GM19455 (cell line): ENCODE results near the gene ZNF484.
"Not testable (repeated sequence)": the region's sequence is repeated elsewhere in the genome, so short reads cannot be mapped to it uniquely, and the experiment has no call there.

Experiments used
- ATAC-seq: cut with Tn5 transposase; IDR thresholded peaks from one replicate; pipeline ENCODE4 v1.9.1; 2021; ENCODE audit not compliant: unreplicated experiment

The ZNF484 gene

DNA sequence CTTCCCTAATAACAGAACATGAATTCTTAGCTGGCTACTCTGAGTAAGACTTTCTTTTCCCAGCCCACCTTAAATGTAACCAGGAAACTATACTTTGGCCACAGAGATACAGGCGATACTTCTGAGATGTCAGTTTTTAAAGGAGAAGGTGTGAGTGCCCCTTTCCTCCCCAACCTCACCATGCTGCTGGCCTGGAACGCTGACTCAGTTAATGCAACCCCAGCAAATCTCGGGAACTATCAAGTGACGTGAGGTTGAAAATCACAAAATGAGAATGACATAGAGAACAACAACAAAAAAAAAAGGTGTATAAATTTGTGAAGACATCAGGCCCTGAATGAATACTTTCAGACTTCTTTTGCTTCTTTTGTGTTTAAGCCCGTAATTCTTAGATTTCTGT is 13.7 kb downstream of the ZNF484 start:
- ATAC-seq: no peak

DNA sequence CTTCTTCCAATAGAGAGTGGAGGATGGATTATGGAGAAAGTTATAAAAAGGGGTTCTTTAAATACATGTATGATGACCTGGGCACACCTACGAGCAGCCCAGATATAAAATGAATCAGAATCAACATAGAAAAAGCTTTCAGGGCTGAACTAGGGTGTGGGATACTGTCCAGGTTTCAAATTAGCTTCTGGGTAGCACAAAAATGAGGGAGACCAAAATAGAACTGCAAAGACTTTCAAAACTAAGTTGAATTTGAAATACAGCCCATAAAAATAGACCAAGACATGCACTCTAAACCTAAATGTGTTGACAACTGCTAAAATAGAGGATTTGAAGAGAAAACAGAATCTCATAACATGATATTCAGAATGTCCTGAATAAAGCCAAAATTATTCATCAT is 17.0 kb downstream of the ZNF484 start:
- ATAC-seq: no peak

DNA sequence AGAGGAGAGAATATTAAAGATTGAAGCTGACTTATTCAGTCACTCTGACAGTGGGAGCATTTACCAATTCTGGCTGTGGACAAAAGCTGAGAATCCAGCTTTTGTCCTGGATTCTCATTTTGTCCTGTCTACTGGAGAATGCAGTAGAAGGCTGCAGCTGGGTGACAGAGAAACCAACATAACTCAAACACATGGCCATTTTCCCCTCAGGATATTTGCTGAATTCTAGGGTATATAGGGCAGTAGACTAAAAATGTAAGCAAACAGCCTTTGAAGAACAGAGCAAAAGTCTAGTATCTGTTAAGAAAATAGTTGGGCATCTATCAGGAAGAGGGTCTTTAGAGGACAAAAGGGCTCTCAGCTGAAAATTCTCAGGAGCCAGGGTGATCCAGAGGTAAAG is 20.6 kb downstream of the ZNF484 start:
- no peak for ATAC-seq

DNA sequence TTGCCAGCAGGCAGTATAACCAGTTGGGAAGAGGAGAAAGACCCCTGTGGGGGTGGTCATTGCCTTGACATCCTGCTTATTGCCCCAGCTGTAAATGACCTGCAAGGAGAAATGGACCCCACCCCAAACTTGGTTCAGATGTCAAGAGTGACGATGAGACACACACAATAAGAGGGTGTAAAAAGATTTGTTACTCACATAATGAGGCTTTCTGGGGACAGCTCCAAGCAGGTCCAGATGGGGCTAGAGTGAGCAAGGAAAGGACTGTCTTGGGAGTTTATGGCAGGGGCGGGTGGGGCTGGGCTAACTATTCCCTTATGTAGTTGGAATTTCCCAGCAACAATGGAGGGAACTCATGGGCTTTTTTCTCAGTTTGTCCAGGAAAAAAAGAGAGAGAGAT is 24.1 kb downstream of the ZNF484 start:
- ATAC-seq: no peak

DNA sequence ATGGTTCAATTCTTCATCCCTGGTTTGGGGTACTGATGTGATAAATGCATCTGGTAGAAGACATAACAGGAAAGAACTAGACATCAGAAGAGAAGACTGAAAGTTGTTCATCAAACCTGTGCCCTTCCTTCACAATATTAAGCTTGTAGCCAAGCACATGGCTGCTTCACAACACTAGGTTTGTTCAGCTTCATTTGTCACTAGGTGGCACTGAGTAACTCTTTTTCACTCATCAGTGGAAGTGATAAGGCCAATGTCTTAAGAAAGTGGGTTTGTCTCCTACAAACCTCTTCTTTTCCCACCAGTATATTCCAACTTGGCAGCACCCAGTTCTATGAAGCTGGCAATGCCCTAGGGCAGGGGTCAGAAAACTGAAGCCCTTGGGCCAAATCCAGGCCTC is 26.9 kb downstream of the ZNF484 start:
- ATAC-seq: no peak

DNA sequence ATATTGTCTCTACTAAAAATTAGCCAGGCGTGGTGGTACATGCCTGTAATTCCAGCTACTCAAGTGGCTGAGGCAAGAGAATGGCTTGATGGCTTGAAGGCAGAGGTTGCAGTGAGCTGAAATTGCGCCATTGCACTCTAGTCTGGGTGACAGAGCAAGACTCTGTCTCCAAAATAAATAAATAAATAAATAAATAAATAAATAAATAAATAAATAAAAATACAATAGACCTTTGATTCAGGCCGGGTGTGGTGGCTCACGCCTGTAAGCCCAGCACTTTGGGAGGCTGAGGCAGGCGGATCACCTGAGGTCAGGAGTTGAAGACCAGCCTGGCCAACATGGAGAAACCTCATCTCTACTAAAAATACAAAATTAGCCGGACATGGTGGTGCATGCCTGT is 29.1 kb downstream of the ZNF484 start:
- not testable (repeated sequence) for ATAC-seq

DNA sequence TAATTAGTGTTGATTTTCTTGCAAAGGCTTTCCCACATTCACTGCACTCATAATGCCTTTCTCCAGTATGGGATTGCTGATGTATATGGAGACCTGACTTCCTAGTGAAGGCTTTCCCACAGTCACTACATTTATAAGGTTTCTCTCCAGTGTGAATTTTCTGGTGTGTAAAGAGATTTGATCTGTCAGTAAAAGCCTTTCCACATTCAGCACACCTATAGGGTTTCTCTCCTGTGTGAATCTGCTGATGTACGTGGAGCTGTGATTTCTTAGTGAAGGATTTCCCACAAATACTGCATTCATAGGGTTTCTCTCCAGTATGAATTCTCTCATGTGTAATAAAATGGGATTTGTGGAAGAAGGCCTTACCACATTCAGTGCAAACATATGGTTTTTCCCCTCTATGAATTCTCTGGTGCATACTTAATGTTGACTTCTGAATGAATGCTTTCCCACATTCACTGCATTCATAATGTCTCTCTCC is 31.1 kb downstream of the ZNF484 start:
- no peak for ATAC-seq

DNA sequence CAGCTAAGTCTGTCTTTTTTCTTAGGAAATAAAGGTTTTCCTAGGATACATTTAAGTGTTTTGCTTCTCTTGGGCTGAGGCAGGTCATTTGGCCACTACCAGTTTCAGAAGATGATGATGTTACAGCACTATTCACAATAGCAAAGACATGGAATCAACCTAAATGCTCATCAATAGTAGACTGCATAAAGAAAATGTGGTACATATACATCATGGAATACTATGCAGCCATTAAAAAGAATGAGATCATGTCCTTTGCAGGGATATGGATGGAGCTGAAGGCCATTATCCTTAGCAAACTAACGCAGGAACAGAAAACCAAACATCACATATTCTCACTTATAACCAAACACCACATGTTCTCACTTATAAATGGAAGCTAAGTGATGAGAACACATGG is 39.4 kb downstream of the ZNF484 start:
- ATAC-seq: not testable (repeated sequence)

DNA sequence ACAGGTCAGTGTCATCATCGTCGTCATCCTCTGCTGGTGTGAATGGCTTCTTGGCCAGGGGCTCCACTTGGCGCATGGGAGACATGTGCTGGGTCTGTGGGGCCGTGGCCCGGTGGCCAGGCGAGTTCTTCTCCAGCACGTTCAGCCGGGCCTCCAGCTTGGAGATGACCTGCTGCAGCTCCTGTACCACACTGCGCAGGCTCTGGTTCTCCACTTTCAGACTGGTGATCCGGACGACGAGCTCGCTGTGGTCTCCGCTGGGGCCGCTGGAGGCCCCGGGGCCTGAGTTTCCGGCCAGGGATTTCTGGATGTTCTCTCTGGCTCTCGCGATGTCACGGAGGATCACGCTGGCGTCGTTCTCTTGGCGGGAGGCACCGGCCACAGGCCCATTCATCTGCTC is 40.6 kb downstream of the ZNF484 start:
- no peak for ATAC-seq

DNA sequence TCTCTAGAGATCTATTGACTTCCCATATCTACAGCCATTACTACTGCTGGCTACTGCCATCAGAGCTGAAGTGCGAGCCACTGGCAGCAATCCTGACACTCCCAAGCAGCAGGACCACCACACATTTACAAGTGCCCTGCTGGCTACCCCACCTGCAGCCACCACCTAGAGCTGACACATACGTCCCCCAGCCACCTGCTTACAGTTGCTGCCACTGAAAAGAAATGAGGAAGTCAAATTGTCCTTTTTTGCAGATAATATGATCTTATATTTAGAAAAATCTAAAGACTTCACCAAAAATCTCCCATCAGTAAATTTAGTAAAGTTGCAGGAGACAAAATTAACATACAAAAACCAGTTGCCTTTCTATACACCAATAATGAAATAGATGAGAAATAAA is 48.4 kb downstream of the ZNF484 start:
- ATAC-seq: no peak

DNA sequence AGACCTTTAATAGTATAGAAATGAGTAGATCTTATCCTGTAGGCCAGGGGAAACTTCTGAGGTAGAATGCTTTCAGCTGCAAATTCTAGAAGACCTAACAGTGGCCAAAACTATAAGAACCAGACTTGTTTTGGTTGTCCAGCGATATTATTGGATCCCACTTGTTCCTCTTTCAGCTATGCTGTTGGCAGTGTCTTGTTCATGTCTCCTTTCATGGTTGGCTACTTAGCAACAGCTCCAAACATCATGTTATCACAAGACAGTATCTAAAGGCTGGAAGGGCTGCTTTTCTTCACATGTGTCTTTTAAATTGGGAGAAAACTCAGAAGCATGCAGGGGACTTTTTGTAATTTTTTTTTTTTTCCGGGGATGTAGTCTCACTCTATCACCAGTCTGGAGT is 52.8 kb downstream of the ZNF484 start:
- ATAC-seq: not testable (repeated sequence)

DNA sequence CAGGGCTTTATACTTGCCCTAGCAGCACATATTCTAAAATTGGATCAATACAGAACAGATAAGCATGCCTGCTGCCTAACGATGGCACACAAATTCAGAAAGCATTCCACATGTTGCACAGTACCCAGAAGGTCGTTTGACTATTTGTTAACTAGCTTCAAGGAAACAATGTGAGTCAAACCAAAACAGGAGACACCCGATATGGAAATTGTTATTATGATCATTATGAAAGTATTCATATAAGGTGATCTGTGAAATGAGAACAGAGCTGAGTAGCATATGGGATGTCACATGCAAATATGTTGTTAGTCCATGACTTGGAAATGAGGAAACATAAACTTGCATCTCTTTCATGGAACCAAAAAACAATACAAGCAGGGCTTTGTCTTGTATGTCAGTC is 56.9 kb downstream of the ZNF484 start:
- no peak for ATAC-seq

DNA sequence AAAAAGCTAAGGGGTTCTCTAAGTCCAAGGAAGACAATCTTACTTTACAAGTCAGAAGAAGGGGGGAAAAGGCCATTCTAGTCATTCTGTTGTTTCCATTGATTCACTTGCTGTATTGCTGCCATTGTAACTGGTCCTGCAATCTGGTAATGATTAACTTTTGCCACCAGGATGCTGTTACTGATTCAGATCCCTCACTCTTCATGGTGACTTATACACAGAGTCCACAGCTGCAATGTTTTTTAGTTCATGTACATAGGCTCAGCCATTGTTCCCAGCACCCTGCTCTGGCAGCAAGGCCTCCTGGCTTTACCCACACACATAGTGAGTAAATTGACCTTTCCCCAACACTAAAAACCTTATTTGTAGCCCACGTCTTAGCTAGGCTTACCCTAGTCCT is 57.9 kb downstream of the ZNF484 start:
- not testable (repeated sequence) for ATAC-seq

DNA sequence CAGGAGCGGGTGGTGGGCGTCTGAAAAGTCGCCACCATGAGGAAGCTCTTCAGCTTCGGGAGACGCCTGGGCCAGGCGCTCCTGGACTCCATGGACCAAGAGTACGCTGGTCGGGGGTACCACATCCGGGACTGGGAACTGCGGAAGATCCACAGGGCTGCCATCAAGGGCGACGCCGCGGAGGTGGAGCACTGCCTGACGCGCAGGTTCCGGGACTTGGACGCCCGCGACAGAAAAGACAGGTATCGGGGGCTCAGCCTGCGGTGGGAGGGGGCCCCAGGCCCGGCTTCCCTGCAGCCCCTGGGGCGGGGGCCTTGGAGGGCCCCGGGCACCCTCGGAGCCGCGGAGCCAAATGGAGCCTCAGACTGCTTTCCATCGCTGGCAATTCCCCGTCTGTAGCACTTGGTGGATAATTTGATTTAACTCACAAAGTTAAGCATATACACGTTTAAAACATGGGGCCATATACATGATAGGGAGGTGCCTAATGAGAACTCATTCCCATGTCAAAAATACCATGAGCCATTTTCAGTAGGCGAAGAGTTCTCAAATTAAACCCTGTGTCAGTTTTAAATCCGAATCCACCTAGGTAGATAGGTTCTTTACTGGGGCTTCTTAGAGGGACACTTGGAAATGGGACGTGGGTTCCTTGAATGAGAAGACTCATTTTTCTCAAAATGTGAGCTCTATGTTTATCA is 68.1 kb downstream of the ZNF484 start:
- ATAC-seq: not testable (repeated sequence)

DNA sequence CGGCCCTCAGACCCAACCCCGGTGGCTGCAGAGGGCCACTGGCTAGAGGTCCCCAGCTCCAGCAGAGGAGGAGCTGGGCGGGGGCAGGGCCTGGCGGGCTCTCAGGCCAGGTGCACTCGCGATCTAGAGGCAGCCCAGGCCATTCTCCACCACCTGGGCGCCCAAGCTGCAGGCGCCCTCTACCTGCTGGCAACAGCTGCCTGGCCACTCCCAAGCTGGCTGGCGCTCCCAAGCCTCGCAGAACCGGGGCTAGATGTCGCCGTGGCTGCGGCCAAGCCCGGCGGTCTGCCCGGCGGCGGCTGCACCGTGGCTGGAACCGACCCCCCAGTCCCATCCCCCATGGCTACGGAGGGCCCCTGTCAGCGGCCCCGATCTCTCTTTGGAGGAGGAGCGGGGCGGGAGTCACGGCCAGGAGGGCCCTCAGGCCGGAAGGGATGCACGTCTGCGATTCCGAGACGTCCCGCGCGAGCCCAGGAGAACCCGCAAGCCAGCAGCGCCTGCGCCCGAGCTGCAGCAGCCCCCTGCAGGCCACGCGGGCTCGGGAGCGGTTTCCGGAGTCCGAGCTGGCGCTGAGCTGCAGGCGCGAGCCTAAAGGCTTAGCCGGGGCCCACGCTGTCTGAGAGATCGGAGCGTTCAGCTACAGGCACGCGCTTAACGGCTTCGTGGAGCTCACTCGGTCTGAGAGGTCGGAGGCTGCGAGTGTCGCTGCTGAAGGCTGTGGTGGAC is 68.9 kb downstream of the ZNF484 start:
- ATAC-seq: no peak

DNA sequence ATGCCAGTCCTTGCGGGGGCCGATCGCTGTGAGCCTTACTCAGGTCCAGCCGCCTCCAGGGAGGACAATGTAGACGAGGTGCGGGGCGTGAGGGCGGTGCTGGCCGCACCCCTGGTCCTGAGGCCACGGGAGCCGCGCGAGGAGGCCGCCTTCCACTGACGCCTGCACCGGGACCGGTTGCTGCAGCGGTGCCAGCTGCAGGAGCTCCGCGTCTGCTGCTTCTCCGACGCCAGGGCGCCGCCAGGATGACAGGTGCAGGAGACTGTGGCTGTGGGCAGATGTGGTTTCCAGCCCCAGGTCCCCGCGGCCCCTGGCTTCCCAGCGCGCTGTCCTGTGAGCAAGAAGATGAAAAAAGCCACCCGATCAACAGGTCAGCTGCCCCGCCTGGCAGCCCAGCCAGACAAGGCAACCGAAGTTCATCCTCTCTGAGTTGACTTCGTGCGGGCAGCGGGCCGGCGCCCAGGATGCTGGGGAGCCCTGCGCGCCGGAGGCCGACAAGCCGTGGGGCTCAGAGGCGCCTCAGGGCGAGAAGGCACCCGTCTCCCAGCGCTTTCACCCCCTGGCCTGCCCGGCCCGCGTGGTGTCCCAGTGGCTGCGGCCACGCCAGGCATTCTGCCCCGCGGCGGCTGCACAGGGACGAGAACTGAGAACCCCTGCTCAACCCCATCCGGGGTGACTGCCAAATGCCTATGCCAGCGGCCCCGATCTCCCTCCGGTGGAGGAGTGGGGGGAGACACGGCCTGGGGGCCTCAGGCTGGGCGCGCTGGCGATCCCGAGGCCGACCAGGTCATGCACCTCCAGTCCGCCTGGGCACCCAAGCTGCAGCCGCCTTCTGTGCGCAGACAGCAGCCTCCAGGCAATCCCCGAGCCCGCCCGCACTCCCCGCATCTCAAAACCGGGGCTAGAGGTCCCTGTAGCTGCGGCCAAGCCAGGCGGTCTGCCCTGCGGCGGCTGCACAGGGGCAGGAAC is 69.8 kb downstream of the ZNF484 start:
- ATAC-seq: no peak

DNA sequence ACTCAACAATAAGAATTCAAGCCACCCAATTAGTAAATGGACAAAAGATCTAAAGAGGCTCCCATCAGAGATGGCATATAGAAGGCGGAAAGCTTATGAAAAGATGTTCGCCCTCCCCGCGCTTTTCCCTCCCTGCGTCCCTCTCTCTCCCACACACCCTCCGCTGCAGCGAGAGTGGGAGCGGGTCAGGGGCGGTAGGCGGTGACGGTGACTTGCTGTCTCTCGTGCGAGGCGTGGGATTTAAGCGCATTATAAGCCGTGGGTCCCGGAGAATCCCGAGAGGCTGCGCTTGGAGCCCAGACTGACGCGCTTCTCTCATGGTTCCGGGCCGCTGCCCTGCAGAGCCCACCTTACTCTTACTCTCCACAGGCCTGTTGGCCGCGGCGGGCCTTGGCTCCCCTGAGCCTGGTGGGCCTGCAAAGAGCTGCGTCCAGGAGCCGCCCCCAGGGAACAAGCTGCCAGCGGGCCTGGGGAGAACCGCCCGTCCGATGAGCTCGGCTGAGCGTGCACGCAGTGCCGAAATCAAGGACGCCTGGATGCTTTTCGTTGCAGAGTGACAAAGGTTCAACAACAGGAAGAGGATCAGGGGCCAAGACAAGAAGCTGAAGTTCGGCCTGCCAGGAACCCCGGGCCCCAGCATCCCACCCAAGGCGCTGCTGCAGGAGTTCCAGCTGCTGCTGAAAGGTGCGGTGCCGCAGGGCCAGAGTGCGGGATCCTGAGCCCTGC is 70.6 kb downstream of the ZNF484 start:
- no peak for ATAC-seq

DNA sequence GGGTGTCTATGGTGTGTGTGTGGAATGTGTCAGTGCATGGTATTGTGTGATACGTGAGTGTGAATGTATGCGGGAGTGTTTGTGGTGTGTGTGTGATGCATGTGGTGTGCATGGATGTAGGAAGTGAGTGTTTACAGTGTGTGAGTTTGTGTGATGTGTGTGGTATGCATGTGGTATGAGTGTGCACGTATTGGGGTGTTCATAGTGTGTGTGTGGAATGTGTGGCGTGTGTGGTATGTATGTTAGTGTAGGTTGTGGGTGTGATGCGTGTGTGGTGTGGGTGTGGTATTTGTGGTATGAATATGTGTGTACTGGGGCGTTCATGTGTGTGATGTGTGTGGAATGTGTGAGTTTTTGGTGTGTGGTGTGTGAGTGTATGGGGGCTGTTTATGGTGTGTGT is 73.1 kb downstream of the ZNF484 start:
- no peak for ATAC-seq

DNA sequence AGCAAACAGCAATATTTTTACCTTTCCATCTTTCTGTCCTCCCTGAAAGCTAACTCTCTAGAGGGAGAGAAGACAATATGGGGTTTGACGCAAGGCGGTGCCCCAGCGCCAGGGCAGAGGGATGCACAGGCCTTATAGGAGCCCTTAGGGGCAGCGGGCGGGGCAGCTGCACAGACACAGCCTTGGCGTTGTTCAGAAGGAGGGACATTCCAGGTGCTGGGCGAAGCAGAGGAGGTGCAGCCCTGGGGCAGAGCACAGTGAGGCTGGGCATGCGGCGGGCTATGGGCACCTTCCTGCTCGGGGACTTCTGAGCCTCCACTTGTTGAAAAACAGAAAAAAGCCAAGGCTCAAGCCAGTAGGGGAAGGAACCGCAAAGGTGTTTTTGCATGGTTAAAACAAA is 79.5 kb downstream of the ZNF484 start:
- ATAC-seq: no peak

DNA sequence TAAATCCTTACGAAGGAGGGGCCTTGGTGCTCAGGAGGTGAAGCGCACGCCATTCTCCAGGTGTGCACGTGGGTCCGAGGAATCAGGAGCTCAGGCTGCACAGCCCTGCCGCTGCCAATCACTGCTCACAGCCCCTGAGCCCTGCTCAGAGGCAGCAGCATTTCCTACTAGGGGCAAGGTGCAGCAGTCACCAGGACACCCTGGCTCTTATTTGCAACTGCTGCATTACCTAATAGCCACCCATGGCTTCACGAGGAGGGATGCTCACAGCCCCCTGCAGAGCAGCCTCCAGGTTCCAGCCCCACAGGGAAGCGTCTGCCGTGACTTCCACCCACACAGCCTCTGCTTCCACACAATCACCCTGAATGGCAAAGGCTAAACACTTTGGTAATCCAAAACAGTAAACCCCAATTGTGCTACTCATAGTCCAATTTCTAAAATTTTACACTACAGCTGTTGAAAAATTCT is 81.5 kb downstream of the ZNF484 start:
- not testable (repeated sequence) for ATAC-seq
